Progenitor cell of endocrine pancreas (in vitro differentiated cells): ENCODE data around the gene MAP3K20. TPM values are rescaled to one million over a fixed set of nuclear protein-coding genes. Genes with fewer than 3 reads are reported as not detected.

ENCODE experiments used
- DNase-seq: peaks from one replicate; pipeline ENCODE4 v3.0.0; 2021; ENCODE audit warnings: low spot score; ENCODE audit not compliant: unreplicated experiment
- H3K27ac Mint-ChIP-seq: 2 replicates; pipeline ENCODE4 v1.8.0; 2021; ENCODE audit warnings: mild to moderate bottlenecking, moderate library complexity, mixed read lengths
- H3K27me3 Mint-ChIP-seq: 2 replicates; pipeline ENCODE4 v1.8.0; 2021; ENCODE audit warnings: mixed read lengths
- H3K36me3 Mint-ChIP-seq: 2 replicates; pipeline ENCODE4 v1.8.0; 2022; ENCODE audit warnings: mixed read lengths; ENCODE audit not compliant: insufficient read depth
- H3K4me1 Mint-ChIP-seq: 2 replicates; pipeline ENCODE4 v1.8.0; 2021; ENCODE audit warnings: low read depth, mixed read lengths
- H3K4me3 Mint-ChIP-seq: 2 replicates; pipeline ENCODE4 v1.8.0; 2021; ENCODE audit warnings: low read depth, mild to moderate bottlenecking, moderate library complexity, mixed read lengths
- H3K9me3 Mint-ChIP-seq: 2 replicates; pipeline ENCODE4 v1.8.0; 2021; ENCODE audit warnings: low read depth, mixed read lengths
- total RNA-seq: library from RNA; stranded (reverse); gene quantifications from 2 replicates; pipeline ENCODE4 v1.2.1, GENCODE V29; 2021
- TF ChIP-seq, protein P1 (sequence below): fragments of 200-600 bp; sonication (generic); IDR thresholded peaks from one replicate; pipeline ENCODE4 v1.5.0; 2021; ENCODE audit warnings: antibody characterized with exemption, mild to moderate bottlenecking; ENCODE audit not compliant: unreplicated experiment

The MAP3K20 gene
- total RNA-seq, 1 donor from 2014 or later, result 19.0 TPM

GRCh38 chr2:173175222-173175621 lies 99.6 kb downstream of the MAP3K20 start:
- H3K4me1 Mint-ChIP-seq, result peaks cover 28% of the 10 kb centered on the region
- no peaks in the 10 kb centered on the region for H3K9me3 Mint-ChIP-seq
- H3K27me3 Mint-ChIP-seq, result no peaks in the 10 kb centered on the region
- no peak overlapping the region for H3K4me3 Mint-ChIP-seq
- H3K27ac Mint-ChIP-seq, result no peak overlapping the region
- DNase-seq, result no peak
- TF ChIP-seq, protein P1, sequence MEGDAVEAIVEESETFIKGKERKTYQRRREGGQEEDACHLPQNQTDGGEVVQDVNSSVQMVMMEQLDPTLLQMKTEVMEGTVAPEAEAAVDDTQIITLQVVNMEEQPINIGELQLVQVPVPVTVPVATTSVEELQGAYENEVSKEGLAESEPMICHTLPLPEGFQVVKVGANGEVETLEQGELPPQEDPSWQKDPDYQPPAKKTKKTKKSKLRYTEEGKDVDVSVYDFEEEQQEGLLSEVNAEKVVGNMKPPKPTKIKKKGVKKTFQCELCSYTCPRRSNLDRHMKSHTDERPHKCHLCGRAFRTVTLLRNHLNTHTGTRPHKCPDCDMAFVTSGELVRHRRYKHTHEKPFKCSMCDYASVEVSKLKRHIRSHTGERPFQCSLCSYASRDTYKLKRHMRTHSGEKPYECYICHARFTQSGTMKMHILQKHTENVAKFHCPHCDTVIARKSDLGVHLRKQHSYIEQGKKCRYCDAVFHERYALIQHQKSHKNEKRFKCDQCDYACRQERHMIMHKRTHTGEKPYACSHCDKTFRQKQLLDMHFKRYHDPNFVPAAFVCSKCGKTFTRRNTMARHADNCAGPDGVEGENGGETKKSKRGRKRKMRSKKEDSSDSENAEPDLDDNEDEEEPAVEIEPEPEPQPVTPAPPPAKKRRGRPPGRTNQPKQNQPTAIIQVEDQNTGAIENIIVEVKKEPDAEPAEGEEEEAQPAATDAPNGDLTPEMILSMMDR, result no peak
- H3K36me3 Mint-ChIP-seq, result peaks cover 1% of the 10 kb centered on the region

DNA sequence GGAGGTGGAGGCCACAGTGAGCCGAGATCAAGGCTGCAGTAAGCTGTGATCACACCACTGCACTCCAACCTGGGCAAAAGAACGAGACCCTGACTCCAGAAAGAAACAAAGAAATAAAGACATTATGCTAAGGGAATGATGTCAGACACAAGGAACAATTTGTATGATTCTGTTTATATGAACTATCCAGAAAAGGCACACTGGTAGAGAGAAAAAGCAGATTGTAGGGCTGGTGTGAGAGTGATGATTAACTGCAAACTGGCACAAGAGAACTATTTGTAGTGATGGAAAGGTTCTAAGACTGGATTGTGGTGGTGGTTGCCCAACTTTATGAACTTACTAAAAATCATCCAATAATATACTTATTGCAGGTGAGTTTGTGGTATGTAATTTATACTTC lies 106.3 kb downstream of the MAP3K20 start:
- Mint-ChIP-seq H3K9me3 (peaks cover 4% of the 10 kb centered on the region), H3K36me3 (peaks cover under 1% of the 10 kb centered on the region), H3K4me3 (no peak overlapping the region), H3K4me1 (no peaks in the 10 kb centered on the region), H3K27me3 (no peaks in the 10 kb centered on the region), H3K27ac (no peak overlapping the region)
- TF ChIP-seq, protein P1, result no peak
- DNase-seq, result no peak

DNA sequence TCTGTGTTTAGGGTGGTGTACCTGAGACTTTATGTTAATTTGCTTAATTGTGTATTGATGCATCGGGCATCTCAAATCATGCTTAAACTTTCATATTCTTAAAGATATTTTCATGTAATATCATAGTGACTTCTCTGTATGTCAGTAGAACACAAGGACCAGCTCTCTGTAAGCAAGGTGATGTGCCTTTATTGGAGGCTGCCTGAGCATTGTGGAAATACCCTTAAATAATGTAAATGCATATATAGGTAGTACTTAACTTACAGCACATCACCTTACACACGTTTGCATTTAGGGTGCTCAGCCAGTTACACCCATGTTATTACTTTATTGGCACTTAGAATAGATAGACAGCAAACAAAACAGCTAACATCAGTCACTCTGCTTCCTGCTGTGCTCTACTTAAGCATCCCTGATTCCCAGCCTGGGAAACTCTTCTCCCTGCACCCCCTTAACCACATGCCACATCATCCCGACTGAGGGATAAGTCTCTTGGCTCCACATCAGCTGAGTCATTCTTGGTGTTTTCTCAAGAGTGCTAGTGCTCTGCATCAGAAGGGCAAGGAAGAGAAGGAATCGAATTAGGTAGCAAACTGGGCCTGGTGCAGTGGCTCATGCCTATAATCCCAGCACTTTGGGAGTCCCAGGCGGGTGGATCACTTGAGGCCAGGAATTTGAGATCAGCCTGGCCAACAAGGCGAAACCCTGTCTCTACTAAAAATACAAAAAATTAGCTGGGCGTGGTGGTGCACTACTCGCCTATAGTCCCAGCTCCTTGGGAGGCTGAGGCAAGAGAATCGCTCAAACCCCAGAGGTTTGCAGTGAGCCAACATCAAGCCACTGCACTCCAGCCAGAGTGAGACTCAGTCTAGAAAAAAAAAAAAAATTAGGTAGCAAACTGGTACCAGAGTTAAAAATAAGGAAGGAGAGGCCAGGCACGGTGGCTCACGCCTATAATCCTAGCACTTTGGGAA lies 108.7 kb downstream of the MAP3K20 start:
- Mint-ChIP-seq H3K27ac (no peak overlapping the region), H3K27me3 (no peaks in the 10 kb centered on the region), H3K4me3 (no peak overlapping the region), H3K9me3 (peaks cover 4% of the 10 kb centered on the region), H3K4me1 (peaks cover 10% of the 10 kb centered on the region), H3K36me3 (no peaks in the 10 kb centered on the region)
- DNase-seq, result no peak
- TF ChIP-seq, protein P1, result no peak

DNA sequence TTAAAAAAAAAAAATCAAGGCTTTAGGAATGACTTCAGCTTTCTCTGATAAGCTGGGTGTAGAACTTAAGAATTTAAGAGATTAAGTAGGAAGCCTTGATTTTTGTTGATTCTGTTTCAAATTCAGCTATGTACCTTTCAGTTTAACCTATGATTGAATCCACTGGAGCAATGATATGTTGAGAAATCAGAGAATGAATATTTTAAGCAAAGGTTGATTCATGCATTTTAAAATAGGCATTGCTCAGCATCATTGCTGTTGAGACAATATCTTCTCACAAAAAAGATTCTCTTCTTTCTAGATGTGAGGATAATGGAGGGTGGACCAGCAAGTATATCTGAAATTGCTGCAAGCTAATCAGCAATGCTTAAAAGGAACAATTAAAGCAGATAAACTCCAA lies 109.8 kb downstream of the MAP3K20 start:
- DNase-seq, result no peak
- H3K36me3 Mint-ChIP-seq, result no peaks in the 10 kb centered on the region
- TF ChIP-seq, protein P1, result no peak
- H3K9me3 Mint-ChIP-seq, result peaks cover 4% of the 10 kb centered on the region
- H3K27me3 Mint-ChIP-seq, result no peaks in the 10 kb centered on the region
- peaks cover 18% of the 10 kb centered on the region for H3K4me1 Mint-ChIP-seq
- no peak overlapping the region for H3K4me3 Mint-ChIP-seq
- no peak overlapping the region for H3K27ac Mint-ChIP-seq

GRCh38 chr2:173187941-173188788 lies 112.5 kb downstream of the MAP3K20 start:
- peaks cover 18% of the 10 kb centered on the region for H3K4me1 Mint-ChIP-seq
- no peaks in the 10 kb centered on the region for H3K27me3 Mint-ChIP-seq
- TF ChIP-seq, protein P1, result no peak
- no peak overlapping the region for H3K4me3 Mint-ChIP-seq
- no peaks in the 10 kb centered on the region for H3K9me3 Mint-ChIP-seq
- DNase-seq, result no peak
- H3K36me3 Mint-ChIP-seq, result peaks cover 2% of the 10 kb centered on the region
- no peak overlapping the region for H3K27ac Mint-ChIP-seq
